Limb (tissue), 2 donors: ENCODE results near the gene ACKR2.
"Not testable (repeated sequence)": the region's sequence is repeated elsewhere in the genome, so short reads cannot be mapped to it uniquely, and the experiment has no call there.

Experiments
- DNase-seq, 2 donors: peaks; one replicate each; pipeline ENCODE4 v3.0.0-alpha.2; 2016; ENCODE audit errors: extremely low spot score in 2 of 2

Gene ACKR2

GRCh38 chr3:42801784-42802183, 7.5 kb upstream of the ACKR2 start:
- no peak for DNase-seq

GRCh38 chr3:42802876-42803413, 6.3 kb upstream of the ACKR2 start:
- DNase-seq = no peak

- peak in 1 of 2 donors; percentile 18 for DNase-seq
These were observed 5.7 kb upstream of the ACKR2 start for GRCh38 chr3:42803414-42804105.

GRCh38 chr3:42804106-42804830, 5.0 kb upstream of the ACKR2 start, which contains the start of gene HIGD1A:
TSS of gene HIGD1A (minus strand) at chr3:42804490. CDS start at chr3:42794253, 10,237 bp downstream.
- DNase-seq = peak; percentile 94 to 96

GRCh38 chr3:42804831-42805132, 4.5 kb upstream of the ACKR2 start:
- DNase-seq = no peak

- peak in 1 of 2 donors; percentile 39 for DNase-seq
These were observed 4.0 kb upstream of the ACKR2 start for GRCh38 chr3:42805141-42805821.

- DNase-seq = no peak
These were observed 1.3 kb upstream of the ACKR2 start for GRCh38 chr3:42807929-42808328.

GRCh38 chr3:42810706-42811105, 1.5 kb downstream of the ACKR2 start:
- DNase-seq = not testable (repeated sequence)

- not testable (repeated sequence) for DNase-seq
These were observed 2.1 kb downstream of the ACKR2 start for GRCh38 chr3:42811118-42811883.

- no peak for DNase-seq
These were observed 5.0 kb downstream of the ACKR2 start for GRCh38 chr3:42814246-42814645.

- DNase-seq = no peak
These were observed 5.8 kb downstream of the ACKR2 start for GRCh38 chr3:42814914-42815507.

- no peak for DNase-seq
These were observed 6.6 kb downstream of the ACKR2 start for GRCh38 chr3:42815826-42816225.

- DNase-seq = no peak
These were observed 10.2 kb downstream of the ACKR2 start for GRCh38 chr3:42819351-42819965.

GRCh38 chr3:42820746-42821051, 11.5 kb downstream of the ACKR2 start:
- no peak for DNase-seq

GRCh38 chr3:42822828-42823227, 13.6 kb downstream of the ACKR2 start:
- DNase-seq = no peak

GRCh38 chr3:42823351-42823750, 14.1 kb downstream of the ACKR2 start:
- no peak for DNase-seq

- DNase-seq = no peak
These were observed 16.9 kb downstream of the ACKR2 start for GRCh38 chr3:42826141-42826540.

GRCh38 chr3:42827023-42827422, 17.8 kb downstream of the ACKR2 start:
- DNase-seq = no peak

GRCh38 chr3:42827654-42828053, 18.4 kb downstream of the ACKR2 start:
- no peak for DNase-seq

GRCh38 chr3:42829083-42829627, 19.9 kb downstream of the ACKR2 start:
- DNase-seq = no peak
